A549 (cell line): ENCODE data around the gene SFT2D1.

Experiments
- MAFK ChIP-seq: fragments of 450-650 bp; IDR thresholded peaks from 2 replicates; pipeline ENCODE4 v1.6.1; 2014; ENCODE audit not compliant: partially characterized antibody
- ZNF302 ChIP-seq: fragments of 250-450 bp; sonication (Bioruptor Pico); IDR thresholded peaks from 2 replicates; pipeline ENCODE4 v1.9.0; 2021; ENCODE audit warnings: inconsistent platforms, mild to moderate bottlenecking, moderate library complexity
- TF ChIP-seq, protein P1 (sequence below): fragments of >200 bp; sonication (Bioruptor Twin); formaldehyde crosslinking; IDR thresholded peaks from 3 replicates; pipeline ENCODE4 v1.5.1; 2016
- TF ChIP-seq, protein P2 (sequence below): IDR thresholded peaks from 2 replicates; pipeline ENCODE4 v1.6.1; 2012

DNA sequence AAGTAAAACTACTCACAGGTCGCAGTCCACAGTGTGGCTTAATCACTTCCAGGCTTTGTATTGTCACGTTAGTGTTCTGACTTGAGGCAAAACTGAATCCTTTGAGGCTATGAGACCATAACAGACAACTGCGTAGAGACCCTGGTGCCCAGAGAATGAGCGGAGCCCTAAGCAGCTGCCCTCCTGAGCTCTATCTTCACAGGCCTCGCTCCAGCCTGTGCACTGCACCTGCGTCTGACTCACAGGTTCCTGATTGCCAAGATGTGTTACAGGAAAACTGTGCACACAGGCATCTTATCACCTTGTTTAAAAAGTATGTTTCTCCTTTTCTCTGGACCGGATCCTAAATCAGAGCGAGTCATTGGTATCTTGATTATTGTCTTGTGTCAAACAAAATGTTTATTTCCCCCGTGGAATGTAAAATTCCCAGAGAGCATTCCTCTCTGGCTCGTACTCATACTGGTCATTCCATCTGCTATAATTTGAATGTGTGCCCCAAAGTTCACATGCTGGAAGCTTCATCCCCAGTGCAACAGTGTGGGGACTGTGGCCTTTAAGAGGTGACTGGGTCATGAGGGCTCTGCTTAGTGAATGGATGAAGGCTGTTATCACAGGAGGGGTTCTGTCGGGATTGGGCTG is 59.8 kb downstream of the SFT2D1 start:
- TF ChIP-seq, protein P1, sequence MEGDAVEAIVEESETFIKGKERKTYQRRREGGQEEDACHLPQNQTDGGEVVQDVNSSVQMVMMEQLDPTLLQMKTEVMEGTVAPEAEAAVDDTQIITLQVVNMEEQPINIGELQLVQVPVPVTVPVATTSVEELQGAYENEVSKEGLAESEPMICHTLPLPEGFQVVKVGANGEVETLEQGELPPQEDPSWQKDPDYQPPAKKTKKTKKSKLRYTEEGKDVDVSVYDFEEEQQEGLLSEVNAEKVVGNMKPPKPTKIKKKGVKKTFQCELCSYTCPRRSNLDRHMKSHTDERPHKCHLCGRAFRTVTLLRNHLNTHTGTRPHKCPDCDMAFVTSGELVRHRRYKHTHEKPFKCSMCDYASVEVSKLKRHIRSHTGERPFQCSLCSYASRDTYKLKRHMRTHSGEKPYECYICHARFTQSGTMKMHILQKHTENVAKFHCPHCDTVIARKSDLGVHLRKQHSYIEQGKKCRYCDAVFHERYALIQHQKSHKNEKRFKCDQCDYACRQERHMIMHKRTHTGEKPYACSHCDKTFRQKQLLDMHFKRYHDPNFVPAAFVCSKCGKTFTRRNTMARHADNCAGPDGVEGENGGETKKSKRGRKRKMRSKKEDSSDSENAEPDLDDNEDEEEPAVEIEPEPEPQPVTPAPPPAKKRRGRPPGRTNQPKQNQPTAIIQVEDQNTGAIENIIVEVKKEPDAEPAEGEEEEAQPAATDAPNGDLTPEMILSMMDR = no peak
- TF ChIP-seq, protein P2, sequence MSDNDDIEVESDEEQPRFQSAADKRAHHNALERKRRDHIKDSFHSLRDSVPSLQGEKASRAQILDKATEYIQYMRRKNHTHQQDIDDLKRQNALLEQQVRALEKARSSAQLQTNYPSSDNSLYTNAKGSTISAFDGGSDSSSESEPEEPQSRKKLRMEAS = no peak
- TF ChIP-seq ZNF302 (no peak), MAFK (no peak)
